AG04450 (cell line): ENCODE results near the gene CNTNAP2. TPM values are rescaled to one million over a fixed set of nuclear protein-coding genes. Genes with fewer than 3 reads are reported as not detected.

Experiments
- CTCF ChIA-PET: fragments of 300-600, 350-600 bp; formaldehyde crosslinking; extraction: SDS; loops from one replicate; lab custom pipeline; 2022; ENCODE audit warnings: antibody characterized with exemption, inconsistent platforms; lab: Charles Lee
- POLR2A ChIA-PET: fragments of 350-600 bp; formaldehyde crosslinking; extraction: SDS; loops from one replicate; lab custom pipeline; 2021; ENCODE audit warnings: antibody characterized with exemption, inconsistent platforms; lab: Yijun Ruan, JAX
- DNase-seq: peaks from one replicate; pipeline ENCODE4 v3.0.0-alpha.2; 2011; ENCODE audit warnings: low read depth, low spot score
- H3K27ac ChIP-seq: one replicate; pipeline ENCODE4 v1.5.1; 2012; ENCODE audit warnings: low read depth, low read length, control low read depth
- H3K27me3 ChIP-seq: one replicate; pipeline ENCODE4 v1.6.0; 2012; ENCODE audit warnings: low read length; ENCODE audit not compliant: control insufficient read depth, insufficient read depth
- H3K4me3 ChIP-seq: 2 replicates; pipeline ENCODE4 v1.5.1; 2011; ENCODE audit warnings: mild to moderate bottlenecking, low read depth, low read length, control low read depth
- H3K9me3 ChIP-seq: 2 replicates; pipeline ENCODE4 v1.5.1; 2012; ENCODE audit warnings: low read length; ENCODE audit not compliant: control insufficient read depth, insufficient read depth
- polyA plus RNA-seq: library from polyadenylated mRNA; depleted of rRNA; stranded (reverse); fragments of >200 nt; gene quantifications from 2 replicates; pipeline ENCODE4 v1.2.3, GENCODE V29; 2011
- TF ChIP-seq, protein P1 (sequence below): IDR thresholded peaks from 2 replicates; pipeline ENCODE4 v1.5.1; 2011; ENCODE audit warnings: low read depth, low read length, control low read depth, inconsistent platforms

CNTNAP2 gene
- polyA plus RNA-seq, 1 experiment: not detected

DNA sequence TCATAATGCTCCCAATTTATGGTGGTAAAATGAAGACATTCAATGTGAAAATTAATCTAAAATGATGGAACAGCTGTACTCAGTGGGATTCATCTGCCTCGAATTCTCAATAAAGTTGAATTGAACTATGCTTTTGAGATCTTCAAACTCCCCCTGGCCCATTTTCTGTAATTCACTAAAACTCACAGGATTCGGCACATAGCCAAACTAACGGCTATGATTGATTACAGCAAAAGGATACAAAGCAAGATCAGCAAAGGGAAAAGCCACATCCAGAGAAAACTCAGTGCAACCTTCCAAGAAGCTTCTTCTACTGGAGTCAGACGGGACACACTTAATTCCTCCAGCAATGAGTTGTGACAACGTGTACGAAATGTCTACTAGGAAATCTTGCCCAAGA is 307.5 kb downstream of the CNTNAP2 start:
- Histone ChIP-seq H3K27me3 (no peaks in the 10 kb centered on the region), H3K9me3 (peaks cover 4% of the 10 kb centered on the region; the same call in 1 of the 2 replicates), H3K4me3 (no peak overlapping the region), H3K27ac (no peak overlapping the region)
- no peak for DNase-seq
- TF ChIP-seq, protein P1, sequence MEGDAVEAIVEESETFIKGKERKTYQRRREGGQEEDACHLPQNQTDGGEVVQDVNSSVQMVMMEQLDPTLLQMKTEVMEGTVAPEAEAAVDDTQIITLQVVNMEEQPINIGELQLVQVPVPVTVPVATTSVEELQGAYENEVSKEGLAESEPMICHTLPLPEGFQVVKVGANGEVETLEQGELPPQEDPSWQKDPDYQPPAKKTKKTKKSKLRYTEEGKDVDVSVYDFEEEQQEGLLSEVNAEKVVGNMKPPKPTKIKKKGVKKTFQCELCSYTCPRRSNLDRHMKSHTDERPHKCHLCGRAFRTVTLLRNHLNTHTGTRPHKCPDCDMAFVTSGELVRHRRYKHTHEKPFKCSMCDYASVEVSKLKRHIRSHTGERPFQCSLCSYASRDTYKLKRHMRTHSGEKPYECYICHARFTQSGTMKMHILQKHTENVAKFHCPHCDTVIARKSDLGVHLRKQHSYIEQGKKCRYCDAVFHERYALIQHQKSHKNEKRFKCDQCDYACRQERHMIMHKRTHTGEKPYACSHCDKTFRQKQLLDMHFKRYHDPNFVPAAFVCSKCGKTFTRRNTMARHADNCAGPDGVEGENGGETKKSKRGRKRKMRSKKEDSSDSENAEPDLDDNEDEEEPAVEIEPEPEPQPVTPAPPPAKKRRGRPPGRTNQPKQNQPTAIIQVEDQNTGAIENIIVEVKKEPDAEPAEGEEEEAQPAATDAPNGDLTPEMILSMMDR: no peak
- CTCF ChIA-PET: no interaction called here
- POLR2A ChIA-PET: no interaction called here

DNA sequence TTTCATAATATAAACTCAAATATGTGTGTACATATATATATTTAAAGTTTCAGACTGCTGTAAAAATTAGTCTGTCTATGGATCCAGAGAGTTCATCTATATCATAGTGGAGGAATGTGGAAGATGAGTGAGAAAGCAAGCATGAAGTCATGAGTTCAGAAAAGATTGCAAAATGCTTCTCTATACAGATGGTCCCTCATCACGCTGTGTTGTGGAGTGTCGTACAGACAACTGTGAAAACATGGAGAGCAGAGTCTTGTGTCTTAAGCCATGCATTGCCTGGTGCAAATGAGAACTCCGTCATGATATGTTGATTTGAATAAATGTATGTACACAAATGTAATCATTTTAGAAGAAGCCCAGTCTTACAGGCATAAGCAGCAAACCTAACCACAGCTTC is 316.9 kb downstream of the CNTNAP2 start:
- Histone ChIP-seq H3K27me3 (no peaks in the 10 kb centered on the region), H3K9me3 (peaks cover 5% of the 10 kb centered on the region), H3K27ac (no peak overlapping the region), H3K4me3 (no peak overlapping the region)
- POLR2A ChIA-PET: no interaction called here
- DNase-seq: no peak
- CTCF ChIA-PET: no interaction called here
- TF ChIP-seq, protein P1: no peak

DNA sequence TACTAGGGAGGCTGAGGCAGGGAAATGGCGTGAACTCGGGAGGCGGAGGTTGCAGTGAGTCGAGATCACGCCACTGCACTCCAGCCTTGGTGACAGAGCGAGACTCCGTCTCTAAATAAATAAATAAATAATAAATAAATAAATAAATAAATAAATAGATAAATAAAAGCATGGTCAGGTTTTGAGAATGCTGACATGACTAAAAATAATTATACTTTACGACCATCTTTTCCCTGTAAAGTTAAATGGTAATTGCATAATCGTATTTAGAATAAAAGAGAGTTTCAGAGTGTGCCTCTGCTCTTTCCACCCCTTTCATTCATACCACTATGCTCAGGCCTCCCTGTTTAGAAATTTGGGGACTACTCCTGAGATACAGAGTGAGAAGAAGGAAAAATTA is 326.5 kb downstream of the CNTNAP2 start:
- no peak for DNase-seq
- TF ChIP-seq, protein P1: no peak
- ChIA-PET CTCF (no interaction called here), POLR2A (no interaction called here)
- Histone ChIP-seq H3K27me3 (no peaks in the 10 kb centered on the region), H3K27ac (no peak overlapping the region), H3K4me3 (no peak overlapping the region), H3K9me3 (peaks cover 20% of the 10 kb centered on the region)

DNA sequence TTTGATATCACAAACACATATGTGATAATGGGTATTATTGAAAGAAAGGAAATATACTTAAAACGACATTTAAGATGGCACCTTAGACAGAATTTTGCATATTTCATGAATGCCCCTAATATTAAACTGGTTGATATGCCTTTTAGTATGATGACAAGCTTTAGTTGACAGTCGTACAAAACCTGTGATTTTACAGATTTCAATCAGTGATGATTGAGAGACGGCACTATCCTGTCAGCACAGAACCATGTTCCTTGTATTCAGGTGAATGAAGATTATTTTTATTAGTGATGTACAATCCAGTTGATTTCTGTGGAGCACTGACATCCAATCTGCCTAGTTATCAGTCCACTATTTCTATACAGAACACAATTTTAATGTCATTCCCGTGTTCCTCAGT is 333.0 kb downstream of the CNTNAP2 start:
- ChIA-PET POLR2A (no interaction called here), CTCF (no interaction called here)
- Histone ChIP-seq H3K27ac (no peak overlapping the region), H3K27me3 (no peaks in the 10 kb centered on the region), H3K9me3 (peaks cover 5% of the 10 kb centered on the region), H3K4me3 (no peak overlapping the region)
- DNase-seq: no peak
- TF ChIP-seq, protein P1: no peak

DNA sequence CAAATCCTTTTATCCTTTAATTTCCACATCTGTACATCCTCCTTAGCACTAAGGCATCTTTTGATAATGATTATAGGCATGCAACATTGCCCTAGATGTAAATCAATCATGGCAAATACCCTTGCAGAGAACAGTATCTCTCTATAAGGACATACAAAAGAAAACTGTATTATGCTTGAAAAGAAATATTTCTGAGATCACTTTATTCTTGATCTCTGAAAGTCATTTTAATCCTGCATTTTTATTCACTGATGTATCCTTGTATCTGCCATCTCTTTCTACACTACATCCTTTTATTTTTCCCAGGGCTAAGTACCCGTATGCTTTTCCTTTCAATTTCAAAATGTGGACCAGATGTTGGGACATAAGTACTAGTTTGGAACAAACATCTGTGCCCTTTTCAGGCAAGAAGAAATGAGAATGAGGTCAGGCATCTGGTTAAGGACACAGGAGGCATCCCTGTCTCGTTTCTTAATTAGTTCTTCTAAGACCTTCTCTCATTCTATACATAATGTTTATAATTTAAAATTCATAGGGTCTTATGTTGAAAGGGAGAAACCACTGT is 338.6 kb downstream of the CNTNAP2 start:
- ChIA-PET CTCF (no interaction called here), POLR2A (no interaction called here)
- H3K27ac ChIP-seq: no peak overlapping the region
- peaks cover 8% of the 10 kb centered on the region for H3K9me3 ChIP-seq
- DNase-seq: no peak
- no peaks in the 10 kb centered on the region for H3K27me3 ChIP-seq
- H3K4me3 ChIP-seq: no peak overlapping the region
- TF ChIP-seq, protein P1: no peak
